CD4-positive, CD25-positive, alpha-beta regulatory T cell (primary cell): ENCODE results near the gene RPL4. TPM values are rescaled to one million over a fixed set of nuclear protein-coding genes. Genes with fewer than 3 reads are reported as not detected.
A peak's percentile ranks its signal among the peaks of the same experiment; 100 is the strongest.
"Not testable (repeated sequence)": the region's sequence is repeated elsewhere in the genome, so short reads cannot be mapped to it uniquely, and the experiment has no call there.

Source experiments
- ATAC-seq, 2 donors: fragments of 150-1000 bp; cut with Tn5 transposase; one replicate each; pipeline ENCODE4 v1.10.0; 2021; ENCODE audit warnings: low read depth in 2 of 2, moderate number of reproducible peaks in 2 of 2, moderate library complexity in 1 of 2
- DNase-seq, 3 donors: peaks; one replicate each; pipeline versions ENCODE4 v3.0.0 to v3.0.0-alpha.2; 2012 to 2022; ENCODE audit warnings: mixed read lengths in 1 of 3
- H3K27ac ChIP-seq: one replicate; pipeline ENCODE4 v1.7.0; 2013; ENCODE audit warnings: mild to moderate bottlenecking, low read length; ENCODE audit not compliant: insufficient read depth, poor library complexity, severe bottlenecking
- H3K27me3 ChIP-seq: one replicate; pipeline ENCODE4 v1.7.0; 2013; ENCODE audit warnings: low read length; ENCODE audit not compliant: control insufficient read depth, insufficient read depth
- H3K36me3 ChIP-seq: one replicate; pipeline ENCODE4 v1.7.0; 2013; ENCODE audit warnings: mild to moderate bottlenecking, low read length, moderate library complexity; ENCODE audit not compliant: control insufficient read depth, insufficient read depth
- H3K4me1 ChIP-seq: 2 replicates; pipeline ENCODE4 v1.7.0; 2013; ENCODE audit warnings: mild to moderate bottlenecking, low read length; ENCODE audit not compliant: insufficient read depth, control insufficient read depth, poor library complexity, severe bottlenecking
- H3K4me3 ChIP-seq: one replicate; pipeline ENCODE4 v1.7.0; 2013; ENCODE audit warnings: low read depth, mild to moderate bottlenecking, low read length, moderate library complexity
- H3K9me3 ChIP-seq, 2 experiments: 1 replicate in 1 of 2; 2 replicates in 1 of 2; pipeline ENCODE4 v1.7.0; 2013; ENCODE audit warnings: low read length in 2 of 2, mild to moderate bottlenecking in 1 of 2, moderate library complexity in 1 of 2; ENCODE audit not compliant: control insufficient read depth in 2 of 2
- H3K27ac Mint-ChIP-seq, 3 donors: one replicate each; pipeline ENCODE4 v1.8.0; 2020 to 2022; ENCODE audit warnings: mild to moderate bottlenecking in 3 of 3, mixed read lengths in 3 of 3, moderate library complexity in 2 of 3
- H3K27me3 Mint-ChIP-seq: one replicate; pipeline ENCODE4 v1.8.0; 2022; ENCODE audit warnings: mild to moderate bottlenecking, mixed read lengths
- H3K36me3 Mint-ChIP-seq: one replicate; pipeline ENCODE4 v1.8.0; 2020; ENCODE audit warnings: mixed read lengths
- H3K4me1 Mint-ChIP-seq, 4 donors: one replicate each; pipeline ENCODE4 v1.8.0; 2020 to 2022; ENCODE audit warnings: mixed read lengths in 4 of 4, mild to moderate bottlenecking in 1 of 4
- H3K4me3 Mint-ChIP-seq, 4 donors: one replicate each; pipeline ENCODE4 v1.8.0; 2020 to 2022; ENCODE audit warnings: mild to moderate bottlenecking in 4 of 4, mixed read lengths in 4 of 4, moderate library complexity in 3 of 4
- H3K9me3 Mint-ChIP-seq, 7 donors: one replicate each; pipeline ENCODE4 v1.8.0; 2020 to 2022; ENCODE audit warnings: mixed read lengths in 7 of 7, mild to moderate bottlenecking in 3 of 7, moderate library complexity in 2 of 7
- polyA plus RNA-seq, 4 donors: library from polyadenylated mRNA; unstranded; fragments of 300-500 nt; fragmentation: Illumina TruSeq; gene quantifications; one replicate each; pipeline ENCODE4 v1.2.3, GENCODE V29; 2021
- total RNA-seq: library from RNA; stranded (reverse); gene quantifications from one replicate; pipeline ENCODE4 v1.2.3, GENCODE V29; 2022

The RPL4 gene
- total and polyA plus RNA-seq, 5 donors from 2014 or later, result 831 to 2,089 (median 1,298) TPM

GRCh38 chr15:66465294-66465693 is 39.4 kb downstream of the RPL4 start:
- H3K36me3 ChIP-seq, H3K27me3 ChIP-seq, H3K27ac ChIP-seq, H3K9me3 ChIP-seq, H3K4me3 ChIP-seq, H3K27me3 Mint-ChIP-seq, H3K9me3 Mint-ChIP-seq, ATAC-seq, H3K27ac Mint-ChIP-seq, DNase-seq, H3K4me3 Mint-ChIP-seq, H3K4me1 ChIP-seq: not testable (repeated sequence)
- Mint-ChIP-seq H3K36me3 (peaks cover 25% of the 10 kb centered on the region), H3K4me1 (peaks cover 4 to 13% (median 7%) of the 10 kb centered on the region in 4 donors)

GRCh38 chr15:66462627-66463026 is 42.0 kb downstream of the RPL4 start:
- Mint-ChIP-seq H3K36me3 (peaks cover 34% of the 10 kb centered on the region), H3K9me3 (peaks cover 0 to 1% (median 0%) of the 10 kb centered on the region in 7 donors), H3K27ac (peak overlapping the region in 1 of 3 donors; percentile 19), H3K4me3 (peak overlapping the region in 1 of 4 donors; percentile 90), H3K4me1 (peaks cover 0 to 9% (median 6%) of the 10 kb centered on the region in 4 donors), H3K27me3 (no peaks in the 10 kb centered on the region)
- Histone ChIP-seq H3K4me3 (no peak overlapping the region), H3K27me3 (no peaks in the 10 kb centered on the region), H3K27ac (no peak overlapping the region), H3K9me3 (no peaks in the 10 kb centered on the region), H3K4me1 (no peaks in the 10 kb centered on the region), H3K36me3 (peaks cover 3% of the 10 kb centered on the region)
- ATAC-seq (no peak), DNase-seq (no peak)

- peaks cover 0 to 9% (median 6%) of the 10 kb centered on the region in 4 donors for H3K4me1 Mint-ChIP-seq
Observed at GRCh38 chr15:66461917-66462316, 42.7 kb downstream of the RPL4 start.

GRCh38 chr15:66461294-66461693 is 43.4 kb downstream of the RPL4 start:
- Mint-ChIP-seq H3K36me3 (peaks cover 34% of the 10 kb centered on the region), H3K4me1 (peaks cover 0 to 11% (median 6%) of the 10 kb centered on the region in 4 donors), H3K27ac (peak overlapping the region in 1 of 3 donors; percentile 55)
- not testable (repeated sequence) for H3K9me3 ChIP-seq, DNase-seq, H3K9me3 Mint-ChIP-seq, ATAC-seq, H3K4me3 ChIP-seq, H3K36me3 ChIP-seq, H3K27me3 ChIP-seq, H3K27me3 Mint-ChIP-seq, H3K4me3 Mint-ChIP-seq, H3K4me1 ChIP-seq, H3K27ac ChIP-seq

More at GRCh38 chr15:66461917-66462316, 42.7 kb downstream of the RPL4 start:
- H3K27ac ChIP-seq, result no peak overlapping the region
- no peak for ATAC-seq
- H3K27me3 ChIP-seq, result no peaks in the 10 kb centered on the region
- Mint-ChIP-seq H3K36me3 (peaks cover 34% of the 10 kb centered on the region), H3K27me3 (no peaks in the 10 kb centered on the region), H3K9me3 (peaks cover 0 to 1% (median 0%) of the 10 kb centered on the region in 7 donors), H3K27ac (no peak overlapping the region), H3K4me3 (no peak overlapping the region)
- H3K4me1 ChIP-seq, result no peaks in the 10 kb centered on the region
- no peak overlapping the region for H3K4me3 ChIP-seq
- DNase-seq, result no peak
- H3K9me3 ChIP-seq, result no peaks in the 10 kb centered on the region
- peaks cover 3% of the 10 kb centered on the region for H3K36me3 ChIP-seq

- H3K9me3 ChIP-seq, result no peaks in the 10 kb centered on the region
- H3K27ac ChIP-seq, result no peak overlapping the region
- no peak for DNase-seq
- peaks cover 3% of the 10 kb centered on the region for H3K36me3 ChIP-seq
- H3K27me3 ChIP-seq, result no peaks in the 10 kb centered on the region
- peaks cover 31% of the 10 kb centered on the region for H3K36me3 Mint-ChIP-seq
- peak overlapping the region; percentile 44 to 55 (median 54) for H3K27ac Mint-ChIP-seq
- ATAC-seq, result no peak
- peaks cover 0 to 1% (median 0%) of the 10 kb centered on the region in 7 donors for H3K9me3 Mint-ChIP-seq
- H3K4me3 ChIP-seq, result no peak overlapping the region
- H3K4me1 ChIP-seq, result no peaks in the 10 kb centered on the region
- no peaks in the 10 kb centered on the region for H3K27me3 Mint-ChIP-seq
- H3K4me3 Mint-ChIP-seq, result no peak overlapping the region
- H3K4me1 Mint-ChIP-seq, result peaks cover 0 to 11% (median 6%) of the 10 kb centered on the region in 4 donors
Observed at GRCh38 chr15:66459818-66460615, 44.6 kb downstream of the RPL4 start.

GRCh38 chr15:66456211-66456610 is 48.4 kb downstream of the RPL4 start:
- Histone ChIP-seq H3K27me3 (no peaks in the 10 kb centered on the region), H3K4me1 (no peaks in the 10 kb centered on the region), H3K36me3 (peaks cover 17% of the 10 kb centered on the region), H3K27ac (no peak overlapping the region), H3K4me3 (no peak overlapping the region), H3K9me3 (no peaks in the 10 kb centered on the region)
- no peak for ATAC-seq
- Mint-ChIP-seq H3K36me3 (peaks cover 28% of the 10 kb centered on the region), H3K27ac (peak overlapping the region in 1 of 3 donors; percentile 74), H3K27me3 (no peaks in the 10 kb centered on the region), H3K4me1 (peaks cover 0 to 14% (median 6%) of the 10 kb centered on the region in 4 donors), H3K4me3 (no peak overlapping the region), H3K9me3 (peaks cover 0 to 1% (median 0%) of the 10 kb centered on the region in 7 donors)
- no peak for DNase-seq

GRCh38 chr15:66454143-66454542 is 50.5 kb downstream of the RPL4 start:
- peaks cover 12% of the 10 kb centered on the region for H3K36me3 Mint-ChIP-seq
- DNase-seq (no peak), ATAC-seq (no peak)
- H3K9me3 ChIP-seq, result no peaks in the 10 kb centered on the region
- no peak overlapping the region for H3K27ac Mint-ChIP-seq
- no peak overlapping the region for H3K4me3 Mint-ChIP-seq
- no peak overlapping the region for H3K4me3 ChIP-seq
- H3K4me1 Mint-ChIP-seq, result peaks cover 0 to 5% (median 3%) of the 10 kb centered on the region in 4 donors
- no peaks in the 10 kb centered on the region for H3K9me3 Mint-ChIP-seq
- H3K4me1 ChIP-seq, result no peaks in the 10 kb centered on the region
- H3K27ac ChIP-seq, result no peak overlapping the region
- peaks cover 20% of the 10 kb centered on the region for H3K36me3 ChIP-seq
- no peaks in the 10 kb centered on the region for H3K27me3 ChIP-seq
- no peaks in the 10 kb centered on the region for H3K27me3 Mint-ChIP-seq
